HG03108 (cell line): ENCODE results near the gene DIP2A.

Experiments used
- ATAC-seq: cut with Tn5 transposase; IDR thresholded peaks from one replicate; pipeline ENCODE4 v1.9.1; 2021; ENCODE audit warnings: moderate library complexity; ENCODE audit not compliant: unreplicated experiment

DIP2A gene

DNA sequence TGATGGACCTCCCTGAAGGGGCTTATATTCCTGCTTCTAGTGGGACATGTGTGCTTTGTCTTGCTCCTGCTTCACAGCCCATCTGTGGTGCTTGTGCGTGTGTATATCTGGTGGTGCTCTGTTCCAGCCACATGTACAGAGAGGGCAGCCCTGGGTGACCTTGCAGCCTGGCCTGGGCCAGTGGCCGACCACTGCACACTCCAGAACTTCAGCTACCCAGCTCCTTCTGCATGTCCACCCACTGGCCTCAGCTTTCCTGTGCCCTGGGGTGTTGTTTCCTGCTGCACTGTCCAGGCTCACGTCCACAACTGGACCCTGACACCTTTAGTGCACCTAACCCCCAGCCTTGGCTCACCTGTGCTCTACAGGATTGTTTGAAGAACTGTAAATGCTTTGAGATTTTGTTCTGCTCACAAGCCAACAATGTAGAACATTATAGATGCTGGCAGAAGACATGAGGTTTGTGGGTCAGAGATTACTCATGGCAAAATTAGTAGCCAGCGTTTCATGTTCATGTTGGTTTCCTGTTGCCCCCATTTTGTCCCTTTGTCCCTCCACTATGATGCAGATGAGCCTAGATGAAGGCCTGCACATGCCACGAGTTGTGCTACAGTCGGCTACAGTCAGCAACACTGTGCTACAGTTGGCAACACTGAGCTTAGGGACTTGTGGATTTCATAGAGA is 151.5 kb downstream of the DIP2A start:
- no peak for ATAC-seq

GRCh38 chr21:46613391-46613790 is 154.7 kb downstream of the DIP2A start:
- no peak for ATAC-seq

GRCh38 chr21:46616050-46616449 is 157.4 kb downstream of the DIP2A start:
- no peak for ATAC-seq

- ATAC-seq = no peak
Measured at GRCh38 chr21:46616656-46617055, 158.0 kb downstream of the DIP2A start.

- ATAC-seq = no peak
Measured at GRCh38 chr21:46617267-46618051, 158.8 kb downstream of the DIP2A start.

DNA sequence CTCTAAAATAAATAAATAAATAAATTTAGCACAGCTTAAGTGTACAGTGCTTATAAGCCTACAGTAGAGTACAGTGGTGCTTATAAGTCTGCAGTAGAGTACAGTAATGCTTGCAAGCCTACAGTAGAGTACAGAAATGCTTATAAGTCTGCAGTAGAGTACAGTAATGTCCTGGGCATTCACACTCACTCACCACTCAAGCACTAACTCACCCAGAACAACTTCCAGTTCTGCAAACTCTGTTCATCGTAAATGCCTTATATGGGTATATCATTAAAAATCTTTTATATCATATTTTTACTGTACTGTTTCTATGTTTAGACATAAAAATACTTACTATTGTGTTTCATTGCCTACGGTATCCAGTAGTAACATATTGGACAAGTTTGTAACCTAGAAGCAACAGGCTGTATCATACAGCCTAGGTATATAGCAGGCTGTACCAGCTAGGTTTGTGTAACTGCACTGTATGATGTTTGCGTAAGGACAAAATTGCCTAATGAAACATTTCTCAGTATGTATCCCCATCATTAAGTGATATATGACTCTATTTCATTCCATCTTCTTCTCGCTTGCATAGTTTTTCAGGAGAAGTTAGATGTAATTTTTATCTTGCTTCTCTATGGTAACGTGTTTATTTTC is 160.2 kb downstream of the DIP2A start:
- ATAC-seq = no peak
